ENCODE data around the gene STYXL2.

- TF ChIP-seq CTCF (IDR thresholded peaks at IDR 0.05 in 2 of 3, conservative IDR thresholded peaks at IDR 0.05 in 1 of 3; ENCODE audit: insufficient read depth in 2 of 3, low read depth in 1 of 3, low read length in 3 of 3) (no peak), CREM (IDR thresholded peaks at IDR 0.05; ENCODE audit: low read depth) (no peak), EP300 (IDR thresholded peaks at IDR 0.05; ENCODE audit: low read length) (no peak), MXI1 (IDR thresholded peaks at IDR 0.05; ENCODE audit: low read depth, low read length) (no peak)
Measured at GRCh38 chr1:167138703-167139102, 44.8 kb downstream of the STYXL2 start.
